H9 (cell line): ENCODE results near the gene MYD88. TPM values are rescaled to one million over a fixed set of nuclear protein-coding genes. Genes with fewer than 3 reads are reported as not detected.

Source experiments
- DNase-seq: peaks from one replicate; pipeline ENCODE4 v3.0.0-alpha.2; 2017
- H2AFZ ChIP-seq: one replicate; pipeline ENCODE4 v1.6.1; 2013; ENCODE audit warnings: mild to moderate bottlenecking, low read length, control low read depth, moderate library complexity
- H2AK5ac ChIP-seq: 2 replicates; pipeline ENCODE4 v1.6.1; 2013; ENCODE audit warnings: low read length, control low read depth, mixed read lengths; ENCODE audit not compliant: insufficient read length
- H2BK120ac ChIP-seq: one replicate; pipeline ENCODE4 v1.6.1; 2013; ENCODE audit warnings: low read depth, mild to moderate bottlenecking, low read length, control low read depth, inconsistent platforms; ENCODE audit not compliant: poor library complexity, severe bottlenecking
- H2BK12ac ChIP-seq: 2 replicates; pipeline ENCODE4 v1.6.1; 2013; ENCODE audit warnings: low read length, control low read depth, mixed read lengths, low read depth; ENCODE audit not compliant: insufficient read length
- H2BK15ac ChIP-seq: 2 replicates; pipeline ENCODE4 v1.6.1; 2013; ENCODE audit warnings: low read depth, low read length, control low read depth
- H2BK20ac ChIP-seq: one replicate; pipeline ENCODE4 v1.6.1; 2013; ENCODE audit warnings: low read depth, mild to moderate bottlenecking, low read length, control low read depth, inconsistent platforms; ENCODE audit not compliant: poor library complexity, severe bottlenecking
- H2BK5ac ChIP-seq: 2 replicates; pipeline ENCODE4 v1.6.1; 2013; ENCODE audit warnings: low read length, control low read depth, mixed read lengths; ENCODE audit not compliant: insufficient read length
- H3K14ac ChIP-seq: 2 replicates; pipeline ENCODE4 v1.6.1; 2013; ENCODE audit warnings: low read length, control low read depth; ENCODE audit not compliant: insufficient read depth
- H3K18ac ChIP-seq: 2 replicates; pipeline ENCODE4 v1.6.1; 2013; ENCODE audit warnings: low read depth, mild to moderate bottlenecking, mixed read lengths, low read length, control low read depth; ENCODE audit not compliant: insufficient read length
- H3K23ac ChIP-seq: 2 replicates; pipeline ENCODE4 v1.6.1; 2013; ENCODE audit warnings: low read length, control low read depth, mixed read lengths, low read depth; ENCODE audit not compliant: insufficient read length
- H3K23me2 ChIP-seq: 2 replicates; pipeline ENCODE4 v1.6.1; 2013; ENCODE audit warnings: low read depth, mild to moderate bottlenecking, mixed read lengths, low read length, control low read depth; ENCODE audit not compliant: insufficient read length, poor library complexity, severe bottlenecking
- H3K27ac ChIP-seq: 2 replicates; pipeline ENCODE4 v1.5.1; 2013; ENCODE audit warnings: low read length, control low read depth, mixed read lengths, low read depth; ENCODE audit not compliant: insufficient read length
- H3K27me3 ChIP-seq: 2 replicates; pipeline ENCODE4 v1.6.1; 2013; ENCODE audit warnings: low read length, control low read depth, inconsistent platforms; ENCODE audit not compliant: insufficient read depth
- H3K4ac ChIP-seq: 2 replicates; pipeline ENCODE4 v1.6.1; 2013; ENCODE audit warnings: low read depth, mild to moderate bottlenecking, control low read depth, inconsistent platforms, low read length, moderate library complexity
- H3K4me1 ChIP-seq: 2 replicates; pipeline ENCODE4 v1.6.1; 2013; ENCODE audit warnings: low read length, control low read depth, inconsistent platforms; ENCODE audit not compliant: insufficient read depth
- H3K4me2 ChIP-seq: 2 replicates; pipeline ENCODE4 v1.6.1; 2013; ENCODE audit warnings: low read length, control low read depth, mixed read lengths; ENCODE audit not compliant: insufficient read length, insufficient read depth
- H3K56ac ChIP-seq: 2 replicates; pipeline ENCODE4 v1.6.1; 2013; ENCODE audit warnings: low read depth, mild to moderate bottlenecking, mixed read lengths, low read length, control low read depth; ENCODE audit not compliant: insufficient read length
- H3K79me1 ChIP-seq: 2 replicates; pipeline ENCODE4 v1.6.1; 2013; ENCODE audit warnings: low read depth, mild to moderate bottlenecking, moderate library complexity, low read length, control low read depth, inconsistent platforms; ENCODE audit not compliant: insufficient read depth, poor library complexity, severe bottlenecking
- H3K79me2 ChIP-seq: 2 replicates; pipeline ENCODE4 v1.6.1; 2013; ENCODE audit warnings: low read length, control low read depth, inconsistent platforms; ENCODE audit not compliant: insufficient read depth
- H3K9ac ChIP-seq: 2 replicates; pipeline ENCODE4 v1.6.1; 2013; ENCODE audit warnings: low read length, control low read depth, mixed read lengths; ENCODE audit not compliant: insufficient read length; ENCODE audit errors: extremely low read depth
- H3K9me3 ChIP-seq: one replicate; pipeline ENCODE4 v1.6.1; 2013; ENCODE audit warnings: low read depth, low read length, inconsistent platforms; ENCODE audit not compliant: control insufficient read depth
- H3T11ph ChIP-seq: one replicate; pipeline ENCODE4 v1.6.1; 2013; ENCODE audit warnings: mild to moderate bottlenecking, low read length, control low read depth, inconsistent platforms
- H4K20me1 ChIP-seq: one replicate; pipeline ENCODE4 v1.6.1; 2013; ENCODE audit not compliant: control insufficient read depth, insufficient read length, insufficient read depth
- H4K5ac ChIP-seq: 2 replicates; pipeline ENCODE4 v1.6.1; 2013; ENCODE audit warnings: low read depth, mild to moderate bottlenecking, mixed read lengths, low read length, control low read depth; ENCODE audit not compliant: insufficient read length
- H4K8ac ChIP-seq: replicated peaks from 2 replicates; pipeline ENCODE4 v1.6.1; 2013; ENCODE audit warnings: low read length, control low read depth, mixed read lengths, low read depth; ENCODE audit not compliant: insufficient read length
- H4K91ac ChIP-seq: 2 replicates; pipeline ENCODE4 v1.6.1; 2013; ENCODE audit warnings: low read depth, mild to moderate bottlenecking, moderate library complexity, mixed read lengths, low read length, control low read depth; ENCODE audit not compliant: insufficient read length
- H3K27ac Mint-ChIP-seq, 3 experiments: 2 replicates in 2 of 3; 3 replicates in 1 of 3; pipeline ENCODE4 v1.8.0; 2020 to 2021; ENCODE audit warnings: mixed read lengths in 3 of 3, mild to moderate bottlenecking in 1 of 3, moderate library complexity in 1 of 3
- H3K27me3 Mint-ChIP-seq: 2 replicates; pipeline ENCODE4 v1.8.0; 2021; ENCODE audit warnings: low read depth, mild to moderate bottlenecking, moderate library complexity, mixed read lengths
- H3K36me3 Mint-ChIP-seq, 3 experiments: 2 replicates in 2 of 3; 3 replicates in 1 of 3; pipeline ENCODE4 v1.8.0; 2020 to 2021; ENCODE audit warnings: low read depth in 3 of 3, mixed read lengths in 3 of 3; ENCODE audit not compliant: insufficient read depth in 1 of 3
- H3K4me1 Mint-ChIP-seq, 2 experiments: 2 replicates each; pipeline ENCODE4 v1.8.0; 2020; ENCODE audit warnings: mixed read lengths in 2 of 2
- H3K4me3 Mint-ChIP-seq, 2 experiments: 2 replicates in 1 of 2; 3 replicates in 1 of 2; pipeline ENCODE4 v1.8.0; 2020 to 2021; ENCODE audit warnings: mild to moderate bottlenecking in 2 of 2, mixed read lengths in 2 of 2, moderate library complexity in 1 of 2
- H3K9me3 Mint-ChIP-seq, 2 experiments: 2 replicates in 1 of 2; 3 replicates in 1 of 2; pipeline ENCODE4 v1.8.0; 2020; ENCODE audit warnings: mild to moderate bottlenecking in 2 of 2, mixed read lengths in 2 of 2, moderate library complexity in 1 of 2
- WGBS: extraction: QIAGEN DNeasy Blood & Tissue Kit; methylation state at CpG from one replicate; pipeline ENCODE4 v1.1.7; 2013; ENCODE audit warnings: missing lambda C conversion rate, low lambda C conversion rate, mixed read lengths; ENCODE audit not compliant: insufficient read length; ENCODE audit errors: extremely low coverage; 5-methylcytosine and 5-hydroxymethylcytosine counted together
- total RNA-seq: library from RNA; stranded (reverse); gene quantifications from 2 replicates; pipeline ENCODE4 v1.2.1, GENCODE V29; 2021
- TF ChIP-seq, protein P1 (sequence below): fragments of 200-600 bp; sonication (generic); conservative IDR thresholded peaks from 3 replicates; pipeline ENCODE4 v1.8.0; 2021; ENCODE audit warnings: antibody characterized with exemption, mild to moderate bottlenecking

Gene MYD88
- total RNA-seq, 1 experiment from 2014 or later: 33.4 TPM

DNA sequence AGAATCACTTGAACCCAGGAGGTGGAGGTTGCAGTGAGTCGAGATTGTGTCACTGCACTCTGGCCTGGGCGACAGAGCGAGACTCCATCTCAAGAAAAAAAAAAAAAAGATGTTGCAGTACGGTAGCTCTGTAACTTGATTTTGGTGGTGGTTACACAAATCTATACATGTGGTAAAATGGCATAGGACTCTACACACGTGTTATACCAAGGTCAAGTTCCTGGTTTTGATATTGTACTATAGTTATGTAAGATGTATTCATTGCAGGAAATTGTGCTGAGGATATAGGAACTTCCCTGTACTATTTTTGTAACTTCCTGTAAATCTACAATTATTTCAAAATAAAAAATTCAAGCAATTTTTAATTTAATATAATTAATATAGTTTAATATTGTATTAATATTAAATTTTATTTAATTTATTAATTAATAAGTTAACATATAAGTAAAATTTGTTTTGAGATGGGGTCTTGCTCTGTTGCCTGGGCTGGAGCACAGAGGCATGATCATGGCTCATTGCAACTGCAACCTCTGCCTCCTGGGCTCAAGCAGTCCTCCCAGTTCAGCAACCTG, 9.9 kb downstream of the MYD88 start:
- Histone ChIP-seq H2AK5ac (no peak overlapping the region), H3K27me3 (no peaks in the 10 kb centered on the region), H2AFZ (no peak overlapping the region), H4K20me1 (no peaks in the 10 kb centered on the region), H3K79me1 (no peaks in the 10 kb centered on the region), H3K23ac (no peak overlapping the region), H3K4me1 (no peaks in the 10 kb centered on the region), H3K18ac (no peak overlapping the region), H2BK15ac (no peak overlapping the region), H2BK20ac (no peak overlapping the region), H4K5ac (no peak overlapping the region), H3K4ac (no peak overlapping the region), H3K9me3 (no peaks in the 10 kb centered on the region), H2BK5ac (no peak overlapping the region), H3K4me2 (no peak overlapping the region), H4K91ac (no peak overlapping the region), H3K27ac (no peak overlapping the region), H3K56ac (no peak overlapping the region), H3T11ph (no peak overlapping the region), H3K14ac (no peak overlapping the region), H3K79me2 (no peaks in the 10 kb centered on the region), H2BK120ac (no peak overlapping the region), H2BK12ac (no peak overlapping the region), H3K9ac (no peak overlapping the region), H3K23me2 (no peaks in the 10 kb centered on the region), H4K8ac (no peak overlapping the region)
- peaks cover 0 to 6% (median 2%) of the 10 kb centered on the region in 3 experiments; a peak in 2 of 7 replicates for H3K36me3 Mint-ChIP-seq
- no peak overlapping the region for H3K4me3 Mint-ChIP-seq
- peaks cover 0 to 4% of the 10 kb centered on the region in 2 experiments; a peak in 2 of 4 replicates for H3K4me1 Mint-ChIP-seq
- H3K27ac Mint-ChIP-seq: no peak overlapping the region
- TF ChIP-seq, protein P1, sequence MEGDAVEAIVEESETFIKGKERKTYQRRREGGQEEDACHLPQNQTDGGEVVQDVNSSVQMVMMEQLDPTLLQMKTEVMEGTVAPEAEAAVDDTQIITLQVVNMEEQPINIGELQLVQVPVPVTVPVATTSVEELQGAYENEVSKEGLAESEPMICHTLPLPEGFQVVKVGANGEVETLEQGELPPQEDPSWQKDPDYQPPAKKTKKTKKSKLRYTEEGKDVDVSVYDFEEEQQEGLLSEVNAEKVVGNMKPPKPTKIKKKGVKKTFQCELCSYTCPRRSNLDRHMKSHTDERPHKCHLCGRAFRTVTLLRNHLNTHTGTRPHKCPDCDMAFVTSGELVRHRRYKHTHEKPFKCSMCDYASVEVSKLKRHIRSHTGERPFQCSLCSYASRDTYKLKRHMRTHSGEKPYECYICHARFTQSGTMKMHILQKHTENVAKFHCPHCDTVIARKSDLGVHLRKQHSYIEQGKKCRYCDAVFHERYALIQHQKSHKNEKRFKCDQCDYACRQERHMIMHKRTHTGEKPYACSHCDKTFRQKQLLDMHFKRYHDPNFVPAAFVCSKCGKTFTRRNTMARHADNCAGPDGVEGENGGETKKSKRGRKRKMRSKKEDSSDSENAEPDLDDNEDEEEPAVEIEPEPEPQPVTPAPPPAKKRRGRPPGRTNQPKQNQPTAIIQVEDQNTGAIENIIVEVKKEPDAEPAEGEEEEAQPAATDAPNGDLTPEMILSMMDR: no peak
- no CpG with 5 or more reads among the region's 5 CpGs for WGBS
- H3K9me3 Mint-ChIP-seq: peaks cover 8 to 11% of the 10 kb centered on the region in 2 experiments; a peak in 4 of 5 replicates
- peaks cover 2% of the 10 kb centered on the region; the same call in 1 of the 2 replicates for H3K27me3 Mint-ChIP-seq
- no peak for DNase-seq
